Measurements from ENCODE around the gene DLEC1.

- no peak for TF ChIP-seq CTCF (IDR thresholded peaks at IDR 0.05; ENCODE audit: borderline replicate concordance, extremely low read depth, low read length, poor library complexity, severe bottlenecking)
- TF ChIP-seq EZH2 (IDR thresholded peaks at IDR 0.05; ENCODE audit: borderline replicate concordance, low read depth, low read length, severe bottlenecking): no peak
Observed at GRCh38 chr3:38108649-38109579, 69.9 kb downstream of the DLEC1 start.
